Neutrophil (primary cell): ENCODE data around the gene OR8A1.

Experiments used
- H3K27ac ChIP-seq: fragments of 200-600 bp; sonication (generic); 2 replicates; pipeline ENCODE4 v1.5.1; 2016; ENCODE audit warnings: mild to moderate bottlenecking, moderate library complexity
- H3K27me3 ChIP-seq: fragments of 200-600 bp; sonication (generic); 2 replicates; pipeline ENCODE4 v1.6.0; 2016; ENCODE audit warnings: mild to moderate bottlenecking
- H3K36me3 ChIP-seq: fragments of 200-600 bp; sonication (generic); 2 replicates; pipeline ENCODE4 v1.5.1; 2017
- H3K4me1 ChIP-seq, 2 experiments: fragments of 200-600 bp in 1 of 2; sonication (generic) in 1 of 2; 1 replicate in 1 of 2; 2 replicates in 1 of 2; pipeline versions ENCODE4 v1.5.1 to v1.6.1; 2013 to 2016; ENCODE audit warnings: low read depth in 1 of 2, low read length in 1 of 2, mild to moderate bottlenecking in 1 of 2, moderate library complexity in 1 of 2; ENCODE audit not compliant: control insufficient read depth in 1 of 2, insufficient read depth in 1 of 2
- H3K4me3 ChIP-seq, 2 experiments: fragments of 200-600 bp in 1 of 2; sonication (generic) in 1 of 2; 1 replicate in 1 of 2; 2 replicates in 1 of 2; pipeline ENCODE4 v1.5.1; 2013 to 2016; ENCODE audit warnings: low read depth in 1 of 2, low read length in 1 of 2, mild to moderate bottlenecking in 1 of 2, moderate library complexity in 1 of 2
- H3K9me3 ChIP-seq: fragments of 200-600 bp; sonication (generic); 2 replicates; pipeline ENCODE4 v1.5.1; 2016
- TF ChIP-seq, protein P1 (sequence below): fragments of 200-600 bp; sonication (generic); IDR thresholded peaks from 2 replicates; pipeline ENCODE4 v1.5.1; 2016; ENCODE audit warnings: antibody characterized with exemption

Gene OR8A1

DNA sequence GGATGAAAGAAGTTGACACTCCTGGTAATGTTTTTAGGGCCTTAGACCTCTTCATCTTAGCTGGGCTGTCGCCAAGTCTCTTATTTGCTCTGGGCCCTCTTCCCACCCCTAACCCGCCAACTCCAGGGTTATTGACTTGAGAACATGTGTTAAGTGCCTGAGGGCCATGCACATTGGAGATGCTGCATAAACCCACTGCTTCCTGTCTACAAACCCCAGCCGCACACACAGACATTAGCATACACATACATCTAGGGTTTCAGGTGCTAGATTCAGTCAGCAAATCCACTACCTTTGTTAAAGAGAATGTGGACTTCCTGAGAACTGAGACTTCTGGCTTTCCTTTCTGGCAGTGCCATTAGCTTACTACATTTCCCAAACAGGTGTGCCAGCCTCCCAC is 42.2 kb downstream of the OR8A1 start:
- TF ChIP-seq, protein P1, sequence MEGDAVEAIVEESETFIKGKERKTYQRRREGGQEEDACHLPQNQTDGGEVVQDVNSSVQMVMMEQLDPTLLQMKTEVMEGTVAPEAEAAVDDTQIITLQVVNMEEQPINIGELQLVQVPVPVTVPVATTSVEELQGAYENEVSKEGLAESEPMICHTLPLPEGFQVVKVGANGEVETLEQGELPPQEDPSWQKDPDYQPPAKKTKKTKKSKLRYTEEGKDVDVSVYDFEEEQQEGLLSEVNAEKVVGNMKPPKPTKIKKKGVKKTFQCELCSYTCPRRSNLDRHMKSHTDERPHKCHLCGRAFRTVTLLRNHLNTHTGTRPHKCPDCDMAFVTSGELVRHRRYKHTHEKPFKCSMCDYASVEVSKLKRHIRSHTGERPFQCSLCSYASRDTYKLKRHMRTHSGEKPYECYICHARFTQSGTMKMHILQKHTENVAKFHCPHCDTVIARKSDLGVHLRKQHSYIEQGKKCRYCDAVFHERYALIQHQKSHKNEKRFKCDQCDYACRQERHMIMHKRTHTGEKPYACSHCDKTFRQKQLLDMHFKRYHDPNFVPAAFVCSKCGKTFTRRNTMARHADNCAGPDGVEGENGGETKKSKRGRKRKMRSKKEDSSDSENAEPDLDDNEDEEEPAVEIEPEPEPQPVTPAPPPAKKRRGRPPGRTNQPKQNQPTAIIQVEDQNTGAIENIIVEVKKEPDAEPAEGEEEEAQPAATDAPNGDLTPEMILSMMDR = no peak
- H3K27me3 ChIP-seq = peaks cover 5% of the 10 kb centered on the region
- no peak overlapping the region for H3K4me3 ChIP-seq
- H3K36me3 ChIP-seq = no peaks in the 10 kb centered on the region
- H3K27ac ChIP-seq = no peak overlapping the region
- H3K9me3 ChIP-seq = no peaks in the 10 kb centered on the region
- H3K4me1 ChIP-seq = no peaks in the 10 kb centered on the region

DNA sequence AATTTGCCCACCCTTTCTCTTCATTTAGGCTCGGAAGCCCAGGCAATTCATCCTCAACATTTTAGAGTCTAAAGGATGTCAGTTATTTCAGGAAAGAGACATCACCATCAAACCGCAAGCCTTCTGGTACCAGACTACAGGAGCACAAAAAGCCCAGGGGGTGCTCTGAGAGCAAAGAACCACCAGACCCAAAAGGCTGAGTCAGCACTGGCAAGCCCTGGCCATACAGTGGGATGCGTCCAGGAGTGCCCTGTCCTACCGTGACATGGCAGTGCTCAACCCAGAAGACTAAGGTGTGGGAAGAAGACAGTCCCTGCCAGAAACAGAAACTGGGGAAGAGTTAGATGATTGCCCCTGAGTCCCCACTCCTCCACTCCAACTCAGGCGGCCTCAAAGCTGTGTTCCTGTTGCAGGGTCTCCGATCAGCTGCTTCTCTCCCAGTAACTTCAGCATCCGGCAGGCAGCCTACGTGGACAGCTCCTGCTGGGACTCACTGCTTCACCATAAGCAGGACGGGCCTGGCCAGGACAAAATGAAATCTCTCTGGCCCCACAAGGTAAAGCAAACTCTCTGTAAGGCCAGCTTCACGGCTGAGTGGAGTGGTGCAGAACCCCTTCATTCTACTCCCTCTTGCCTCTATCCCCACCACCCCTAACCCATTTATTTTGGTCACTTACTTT is 42.9 kb downstream of the OR8A1 start:
- TF ChIP-seq, protein P1 = no peak
- no peaks in the 10 kb centered on the region for H3K36me3 ChIP-seq
- no peaks in the 10 kb centered on the region for H3K4me1 ChIP-seq
- no peaks in the 10 kb centered on the region for H3K9me3 ChIP-seq
- H3K27ac ChIP-seq = no peak overlapping the region
- no peak overlapping the region for H3K4me3 ChIP-seq
- H3K27me3 ChIP-seq = peaks cover 5% of the 10 kb centered on the region

DNA sequence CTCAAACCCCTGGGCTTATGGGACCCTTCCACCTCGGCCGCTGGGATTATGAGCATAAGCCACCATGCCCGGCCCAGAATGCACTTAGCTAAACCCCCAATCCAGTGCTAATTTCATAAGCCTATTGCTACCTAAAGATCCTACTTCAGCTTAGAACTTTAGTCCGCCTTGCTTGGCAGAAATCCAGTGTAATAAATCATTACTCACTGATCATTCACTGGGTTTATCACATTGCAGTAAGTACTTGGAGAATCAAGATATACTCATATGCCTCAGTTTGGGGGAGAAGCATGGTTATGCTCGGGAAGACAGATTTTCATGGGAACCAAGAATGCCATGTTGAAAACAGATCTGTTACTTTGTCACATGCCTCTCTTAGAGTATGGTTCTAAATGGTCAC is 49.1 kb downstream of the OR8A1 start:
- Histone ChIP-seq H3K4me3 (no peak overlapping the region), H3K27ac (no peak overlapping the region), H3K9me3 (no peaks in the 10 kb centered on the region), H3K36me3 (no peaks in the 10 kb centered on the region), H3K27me3 (peaks cover 11% of the 10 kb centered on the region), H3K4me1 (peaks cover 13% of the 10 kb centered on the region in 2 experiments)
- TF ChIP-seq, protein P1 = no peak
